HEK293 (cell line): ENCODE measurements around the gene NPTX1.

Source experiments
- CTCF ChIA-PET: fragments of 350-600 bp; formaldehyde crosslinking; extraction: SDS; loops from one replicate; lab custom pipeline; 2021; ENCODE audit warnings: antibody characterized with exemption; lab: Yijun Ruan, JAX
- POLR2A ChIA-PET: fragments of 300-600 bp; formaldehyde crosslinking; extraction: SDS; loops from one replicate; lab custom pipeline; 2020; ENCODE audit warnings: antibody characterized with exemption, inconsistent platforms; lab: Yijun Ruan, JAX
- H3K27ac ChIP-seq: fragments of 200-500 bp; sonication (Bioruptor generic); 2 replicates; pipeline ENCODE4 v1.5.1; 2014; ENCODE audit warnings: low read depth, low read length, control low read depth, inconsistent platforms; ENCODE audit errors: extremely low read depth
- H3K36me3 ChIP-seq, 2 experiments: fragments of 200-500 bp in 1 of 2; sonication (Bioruptor generic) in 1 of 2; 1 replicate in 1 of 2; 2 replicates in 1 of 2; pipeline ENCODE4 v1.5.1; 2014 to 2017; ENCODE audit warnings: inconsistent platforms in 2 of 2, low read length in 2 of 2; ENCODE audit not compliant: control insufficient read depth in 2 of 2, insufficient read depth in 1 of 2
- H3K4me1 ChIP-seq: fragments of 200-500 bp; sonication (Bioruptor generic); 2 replicates; pipeline ENCODE4 v1.5.1; 2014; ENCODE audit warnings: mild to moderate bottlenecking, low read length, inconsistent platforms; ENCODE audit not compliant: control insufficient read depth, insufficient read depth
- H3K4me3 ChIP-seq: 2 replicates; pipeline ENCODE4 v1.5.1; 2011; ENCODE audit warnings: low read depth, mild to moderate bottlenecking, control low read depth, low read length, moderate library complexity
- H3K9me3 ChIP-seq: fragments of 200-500 bp; sonication (Bioruptor generic); 2 replicates; pipeline ENCODE4 v1.5.1; 2014; ENCODE audit warnings: low read depth, low read length, inconsistent platforms; ENCODE audit not compliant: control insufficient read depth, insufficient read depth
- GLIS2 ChIP-seq: fragments of 450-650 bp; formaldehyde crosslinking; IDR thresholded peaks from 2 replicates; pipeline ENCODE4 v1.5.1; 2016; ENCODE audit warnings: missing biosample characterization, missing genetic modification characterization
- SP2 ChIP-seq: fragments of 450-650 bp; formaldehyde crosslinking; IDR thresholded peaks from 2 replicates; pipeline ENCODE4 v1.5.1; 2016; ENCODE audit warnings: missing biosample characterization, missing genetic modification characterization
- ZIC2 ChIP-seq: fragments of 450-650 bp; formaldehyde crosslinking; IDR thresholded peaks from 2 replicates; pipeline ENCODE4 v1.5.1; 2016; ENCODE audit warnings: missing biosample characterization, missing genetic modification characterization
- ZNF335 ChIP-seq: fragments of 450-650 bp; formaldehyde crosslinking; conservative IDR thresholded peaks from 2 replicates; pipeline ENCODE4 v1.5.1; 2016; ENCODE audit warnings: missing biosample characterization, missing genetic modification characterization
- ZNF341 ChIP-seq: fragments of 450-650 bp; formaldehyde crosslinking; IDR thresholded peaks from 2 replicates; pipeline ENCODE4; 2016; ENCODE audit warnings: low read depth, missing biosample characterization, missing genetic modification characterization
- ZNF561 ChIP-seq: fragments of 450-650 bp; IDR thresholded peaks from 2 replicates; pipeline ENCODE4 v1.5.1; 2018; ENCODE audit warnings: missing biosample characterization, missing genetic modification characterization, borderline replicate concordance
- ZNF677 ChIP-seq: fragments of 450-650 bp; IDR thresholded peaks from 2 replicates; pipeline ENCODE4 v1.5.0; 2018; ENCODE audit warnings: missing biosample characterization, mild to moderate bottlenecking, missing genetic modification characterization, moderate library complexity
- TF ChIP-seq, protein P1 (sequence below): fragments of 450-650 bp; formaldehyde crosslinking; IDR thresholded peaks from 2 replicates; pipeline ENCODE4 v1.5.1; 2016; ENCODE audit warnings: missing biosample characterization, missing genetic modification characterization
- TF ChIP-seq, protein P2 (sequence below): fragments of 450-650 bp; formaldehyde crosslinking; IDR thresholded peaks from 2 replicates; pipeline ENCODE4 v1.5.1; 2016; ENCODE audit warnings: missing biosample characterization, missing genetic modification characterization
- TF ChIP-seq, protein P3 (sequence below): fragments of 450-650 bp; formaldehyde crosslinking; IDR thresholded peaks from 2 replicates; pipeline ENCODE4 v1.5.1; 2016; ENCODE audit warnings: missing biosample characterization, missing genetic modification characterization
- TF ChIP-seq, protein P4 (sequence below): fragments of 450-650 bp; formaldehyde crosslinking; IDR thresholded peaks from 2 replicates; pipeline ENCODE4 v1.5.1; 2017; ENCODE audit warnings: missing biosample characterization, missing genetic modification characterization
- TF ChIP-seq, protein P5 (sequence below): fragments of 450-650 bp; formaldehyde crosslinking; IDR thresholded peaks from 2 replicates; pipeline ENCODE4 v1.5.1; 2016; ENCODE audit warnings: missing biosample characterization, missing genetic modification characterization

Gene NPTX1

DNA sequence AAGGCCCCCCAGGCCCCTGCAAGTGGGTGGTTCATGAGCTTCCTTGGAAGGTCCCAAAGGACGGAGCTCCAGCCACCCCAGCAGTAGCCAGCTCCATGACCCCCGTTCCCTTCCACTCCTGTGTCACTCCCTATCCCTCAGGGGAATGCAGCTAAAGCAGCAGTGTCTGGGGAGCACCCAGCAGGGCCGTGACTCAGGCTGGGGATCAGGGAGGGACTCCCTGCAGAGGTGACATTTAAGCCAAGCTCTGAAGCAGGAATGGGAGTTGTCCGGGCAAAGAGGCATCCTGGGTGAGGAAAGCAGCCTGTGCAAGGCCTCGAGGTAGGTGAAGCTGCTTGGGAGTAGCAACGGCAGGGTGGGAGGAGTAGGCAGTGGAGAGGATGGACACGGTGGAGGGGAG lies 11.1 kb upstream of the NPTX1 start:
- H3K4me3 ChIP-seq: no peak overlapping the region
- H3K27ac ChIP-seq: no peak overlapping the region
- H3K9me3 ChIP-seq: no peaks in the 10 kb centered on the region
- no peaks in the 10 kb centered on the region for H3K36me3 ChIP-seq
- no peaks in the 10 kb centered on the region for H3K4me1 ChIP-seq
- no peak for TF ChIP-seq ZNF677 (tag by site-specific recombination)
- 0 out of 2 replicates have a peak, but pooled peaks have one; percentile 12 for TF ChIP-seq SP2 (tag by site-specific recombination)
- no peak for TF ChIP-seq ZNF341 (tag by site-specific recombination)
- TF ChIP-seq ZIC2 (tag by site-specific recombination): peak; percentile 92
- TF ChIP-seq GLIS2 (tag by site-specific recombination): peak; percentile 14; the same call in 1 of the 2 replicates
- TF ChIP-seq, protein P1, sequence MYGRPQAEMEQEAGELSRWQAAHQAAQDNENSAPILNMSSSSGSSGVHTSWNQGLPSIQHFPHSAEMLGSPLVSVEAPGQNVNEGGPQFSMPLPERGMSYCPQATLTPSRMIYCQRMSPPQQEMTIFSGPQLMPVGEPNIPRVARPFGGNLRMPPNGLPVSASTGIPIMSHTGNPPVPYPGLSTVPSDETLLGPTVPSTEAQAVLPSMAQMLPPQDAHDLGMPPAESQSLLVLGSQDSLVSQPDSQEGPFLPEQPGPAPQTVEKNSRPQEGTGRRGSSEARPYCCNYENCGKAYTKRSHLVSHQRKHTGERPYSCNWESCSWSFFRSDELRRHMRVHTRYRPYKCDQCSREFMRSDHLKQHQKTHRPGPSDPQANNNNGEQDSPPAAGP (tag by site-specific recombination): peak; percentile 97
- ChIA-PET POLR2A (no interaction called here), CTCF (no interaction called here)

DNA sequence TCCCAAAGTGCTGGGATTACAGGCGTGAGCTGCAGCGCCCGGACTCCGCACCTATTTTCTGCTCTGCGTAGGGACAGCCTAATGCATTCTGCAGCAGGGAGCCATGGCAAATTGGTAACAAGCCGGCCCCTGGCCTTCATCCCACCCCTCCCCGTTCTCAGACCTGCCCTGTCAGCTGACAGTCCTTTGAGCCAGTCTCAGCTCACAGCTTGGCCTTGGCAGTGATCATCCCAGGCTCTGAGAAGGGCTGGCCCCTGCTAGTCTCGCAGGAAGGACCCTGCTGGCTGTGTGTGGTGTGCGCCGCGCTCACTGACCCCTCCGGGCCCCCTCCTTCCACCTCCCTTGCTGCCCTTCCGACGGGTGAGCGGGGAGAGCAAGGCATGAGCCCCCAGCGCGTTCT lies 10.3 kb upstream of the NPTX1 start:
- ChIA-PET CTCF (no interaction called here), POLR2A (no interaction called here)
- H3K27ac ChIP-seq: no peak overlapping the region
- no peak overlapping the region for H3K4me3 ChIP-seq
- no peaks in the 10 kb centered on the region for H3K9me3 ChIP-seq
- TF ChIP-seq ZNF335 (tag by site-specific recombination) (no peak), ZIC2 (tag by site-specific recombination) (peak; percentile 23)
- TF ChIP-seq, protein P2, sequence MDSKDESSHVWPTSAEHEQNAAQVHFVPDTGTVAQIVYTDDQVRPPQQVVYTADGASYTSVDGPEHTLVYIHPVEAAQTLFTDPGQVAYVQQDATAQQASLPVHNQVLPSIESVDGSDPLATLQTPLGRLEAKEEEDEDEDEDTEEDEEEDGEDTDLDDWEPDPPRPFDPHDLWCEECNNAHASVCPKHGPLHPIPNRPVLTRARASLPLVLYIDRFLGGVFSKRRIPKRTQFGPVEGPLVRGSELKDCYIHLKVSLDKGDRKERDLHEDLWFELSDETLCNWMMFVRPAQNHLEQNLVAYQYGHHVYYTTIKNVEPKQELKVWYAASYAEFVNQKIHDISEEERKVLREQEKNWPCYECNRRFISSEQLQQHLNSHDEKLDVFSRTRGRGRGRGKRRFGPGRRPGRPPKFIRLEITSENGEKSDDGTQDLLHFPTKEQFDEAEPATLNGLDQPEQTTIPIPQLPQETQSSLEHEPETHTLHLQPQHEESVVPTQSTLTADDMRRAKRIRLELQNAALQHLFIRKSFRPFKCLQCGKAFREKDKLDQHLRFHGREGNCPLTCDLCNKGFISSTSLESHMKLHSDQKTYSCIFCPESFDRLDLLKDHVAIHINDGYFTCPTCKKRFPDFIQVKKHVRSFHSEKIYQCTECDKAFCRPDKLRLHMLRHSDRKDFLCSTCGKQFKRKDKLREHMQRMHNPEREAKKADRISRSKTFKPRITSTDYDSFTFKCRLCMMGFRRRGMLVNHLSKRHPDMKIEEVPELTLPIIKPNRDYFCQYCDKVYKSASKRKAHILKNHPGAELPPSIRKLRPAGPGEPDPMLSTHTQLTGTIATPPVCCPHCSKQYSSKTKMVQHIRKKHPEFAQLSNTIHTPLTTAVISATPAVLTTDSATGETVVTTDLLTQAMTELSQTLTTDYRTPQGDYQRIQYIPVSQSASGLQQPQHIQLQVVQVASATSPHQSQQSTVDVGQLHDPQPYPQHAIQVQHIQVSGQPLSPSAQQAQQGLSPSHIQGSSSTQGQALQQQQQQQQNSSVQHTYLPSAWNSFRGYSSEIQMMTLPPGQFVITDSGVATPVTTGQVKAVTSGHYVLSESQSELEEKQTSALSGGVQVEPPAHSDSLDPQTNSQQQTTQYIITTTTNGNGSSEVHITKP: 0 out of 2 replicates have a peak, but pooled peaks have one; percentile 23
- TF ChIP-seq, protein P3, sequence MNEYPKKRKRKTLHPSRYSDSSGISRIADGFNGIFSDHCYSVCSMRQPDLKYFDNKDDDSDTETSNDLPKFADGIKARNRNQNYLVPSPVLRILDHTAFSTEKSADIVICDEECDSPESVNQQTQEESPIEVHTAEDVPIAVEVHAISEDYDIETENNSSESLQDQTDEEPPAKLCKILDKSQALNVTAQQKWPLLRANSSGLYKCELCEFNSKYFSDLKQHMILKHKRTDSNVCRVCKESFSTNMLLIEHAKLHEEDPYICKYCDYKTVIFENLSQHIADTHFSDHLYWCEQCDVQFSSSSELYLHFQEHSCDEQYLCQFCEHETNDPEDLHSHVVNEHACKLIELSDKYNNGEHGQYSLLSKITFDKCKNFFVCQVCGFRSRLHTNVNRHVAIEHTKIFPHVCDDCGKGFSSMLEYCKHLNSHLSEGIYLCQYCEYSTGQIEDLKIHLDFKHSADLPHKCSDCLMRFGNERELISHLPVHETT (tag by site-specific recombination): no peak
- no peaks in the 10 kb centered on the region for H3K4me1 ChIP-seq
- no peaks in the 10 kb centered on the region for H3K36me3 ChIP-seq

DNA sequence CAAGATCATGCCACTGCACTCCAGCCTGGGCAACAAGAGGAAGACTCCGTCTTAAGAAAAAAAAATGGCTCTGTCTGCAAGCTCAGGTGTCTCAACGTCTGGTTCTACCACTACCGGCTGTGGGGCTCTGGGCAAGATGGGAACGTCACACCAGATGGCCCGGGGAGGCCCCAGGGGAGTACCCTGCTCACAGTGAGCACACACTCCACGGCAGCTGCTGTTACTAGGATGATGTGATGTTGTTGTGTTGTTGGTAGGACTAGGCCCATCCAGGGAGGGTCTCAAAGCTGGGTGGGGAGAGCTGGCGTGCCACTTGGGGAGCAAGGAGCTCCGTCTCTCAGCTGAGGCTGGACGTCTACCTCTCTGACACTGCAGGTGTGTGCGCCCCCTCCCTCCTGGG lies 9.4 kb upstream of the NPTX1 start:
- ChIA-PET CTCF (interaction anchor here (1.7 kb wide), 1 partner anchor 90 kb away, joined by 4 read pairs; no protein-coding TSS in a partner anchor), POLR2A (no interaction called here)
- H3K4me3 ChIP-seq: no peak overlapping the region

More for the DNA sequence above, 9.4 kb upstream of the NPTX1 start:
- TF ChIP-seq, protein P4, sequence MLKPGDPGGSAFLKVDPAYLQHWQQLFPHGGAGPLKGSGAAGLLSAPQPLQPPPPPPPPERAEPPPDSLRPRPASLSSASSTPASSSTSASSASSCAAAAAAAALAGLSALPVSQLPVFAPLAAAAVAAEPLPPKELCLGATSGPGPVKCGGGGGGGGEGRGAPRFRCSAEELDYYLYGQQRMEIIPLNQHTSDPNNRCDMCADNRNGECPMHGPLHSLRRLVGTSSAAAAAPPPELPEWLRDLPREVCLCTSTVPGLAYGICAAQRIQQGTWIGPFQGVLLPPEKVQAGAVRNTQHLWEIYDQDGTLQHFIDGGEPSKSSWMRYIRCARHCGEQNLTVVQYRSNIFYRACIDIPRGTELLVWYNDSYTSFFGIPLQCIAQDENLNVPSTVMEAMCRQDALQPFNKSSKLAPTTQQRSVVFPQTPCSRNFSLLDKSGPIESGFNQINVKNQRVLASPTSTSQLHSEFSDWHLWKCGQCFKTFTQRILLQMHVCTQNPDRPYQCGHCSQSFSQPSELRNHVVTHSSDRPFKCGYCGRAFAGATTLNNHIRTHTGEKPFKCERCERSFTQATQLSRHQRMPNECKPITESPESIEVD: no peak
- TF ChIP-seq, protein P5, sequence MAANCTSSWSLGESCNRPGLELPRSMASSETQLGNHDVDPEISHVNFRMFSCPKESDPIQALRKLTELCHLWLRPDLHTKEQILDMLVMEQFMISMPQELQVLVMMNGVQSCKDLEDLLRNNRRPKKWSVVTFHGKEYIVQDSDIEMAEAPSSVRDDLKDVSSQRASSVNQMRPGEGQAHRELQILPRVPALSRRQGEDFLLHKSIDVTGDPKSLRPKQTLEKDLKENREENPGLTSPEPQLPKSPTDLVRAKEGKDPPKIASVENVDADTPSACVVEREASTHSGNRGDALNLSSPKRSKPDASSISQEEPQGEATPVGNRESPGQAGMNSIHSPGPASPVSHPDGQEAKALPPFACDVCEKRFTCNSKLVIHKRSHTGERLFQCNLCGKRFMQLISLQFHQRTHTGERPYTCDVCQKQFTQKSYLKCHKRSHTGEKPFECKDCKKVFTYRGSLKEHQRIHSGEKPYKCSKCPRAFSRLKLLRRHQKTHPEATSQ (tag by site-specific recombination): no peak
- TF ChIP-seq, protein P1 (tag by site-specific recombination): peak; percentile 24; the same call in 1 of the 2 replicates
- TF ChIP-seq ZNF561 (tag by site-specific recombination): no peak
- no peaks in the 10 kb centered on the region for H3K9me3 ChIP-seq
- H3K27ac ChIP-seq: no peak overlapping the region
- no peaks in the 10 kb centered on the region for H3K4me1 ChIP-seq
- no peaks in the 10 kb centered on the region for H3K36me3 ChIP-seq
